ENCODE data around the gene EVI2B.
"Not testable (repeated sequence)": the region's sequence is repeated elsewhere in the genome, so short reads cannot be mapped to it uniquely, and the experiment has no call there.

The EVI2B gene, protein sequence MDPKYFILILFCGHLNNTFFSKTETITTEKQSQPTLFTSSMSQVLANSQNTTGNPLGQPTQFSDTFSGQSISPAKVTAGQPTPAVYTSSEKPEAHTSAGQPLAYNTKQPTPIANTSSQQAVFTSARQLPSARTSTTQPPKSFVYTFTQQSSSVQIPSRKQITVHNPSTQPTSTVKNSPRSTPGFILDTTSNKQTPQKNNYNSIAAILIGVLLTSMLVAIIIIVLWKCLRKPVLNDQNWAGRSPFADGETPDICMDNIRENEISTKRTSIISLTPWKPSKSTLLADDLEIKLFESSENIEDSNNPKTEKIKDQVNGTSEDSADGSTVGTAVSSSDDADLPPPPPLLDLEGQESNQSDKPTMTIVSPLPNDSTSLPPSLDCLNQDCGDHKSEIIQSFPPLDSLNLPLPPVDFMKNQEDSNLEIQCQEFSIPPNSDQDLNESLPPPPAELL

DNA sequence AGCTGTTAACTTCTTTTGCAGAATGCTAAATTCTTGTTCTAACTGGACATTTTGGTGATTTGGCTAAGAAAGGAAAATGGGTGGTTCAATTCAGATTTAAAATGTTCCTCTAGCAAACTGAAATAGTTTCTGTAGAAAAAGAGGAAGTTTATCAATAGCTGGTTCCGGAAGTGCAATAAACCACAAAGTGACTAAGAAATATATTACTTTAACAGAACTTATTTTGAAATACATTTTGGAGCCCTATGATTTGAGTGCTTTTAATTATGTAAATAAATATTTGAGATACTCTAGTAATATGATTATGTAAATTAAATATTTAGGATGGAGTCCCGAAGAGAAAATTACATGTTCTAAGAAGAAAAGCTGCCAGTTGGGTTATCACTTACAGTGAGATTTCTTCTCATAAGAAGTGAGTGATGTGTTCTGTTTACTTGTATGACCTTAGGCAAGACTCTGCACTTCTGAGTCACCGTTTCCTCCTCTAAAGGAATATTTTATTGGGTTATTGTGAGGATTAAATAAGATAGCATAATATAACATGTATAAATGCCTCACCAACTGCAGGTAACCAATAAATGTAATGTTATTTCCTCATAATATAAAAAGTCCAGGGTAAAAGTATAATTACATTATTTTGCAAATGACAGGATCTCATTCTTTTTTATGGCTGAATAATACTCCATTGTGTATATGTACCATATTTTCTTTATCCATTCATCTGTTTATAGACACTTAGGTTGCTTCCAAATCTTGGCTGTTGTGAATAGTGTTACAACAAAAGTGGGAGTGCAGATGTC is at the start of gene EVI2B:
TSS of gene EVI2B (minus strand) at position 73 of the 800 bp plus-strand sequence. CDS start 8,445 bp downstream, outside the sequence.
- DNase-seq: no peak

DNA sequence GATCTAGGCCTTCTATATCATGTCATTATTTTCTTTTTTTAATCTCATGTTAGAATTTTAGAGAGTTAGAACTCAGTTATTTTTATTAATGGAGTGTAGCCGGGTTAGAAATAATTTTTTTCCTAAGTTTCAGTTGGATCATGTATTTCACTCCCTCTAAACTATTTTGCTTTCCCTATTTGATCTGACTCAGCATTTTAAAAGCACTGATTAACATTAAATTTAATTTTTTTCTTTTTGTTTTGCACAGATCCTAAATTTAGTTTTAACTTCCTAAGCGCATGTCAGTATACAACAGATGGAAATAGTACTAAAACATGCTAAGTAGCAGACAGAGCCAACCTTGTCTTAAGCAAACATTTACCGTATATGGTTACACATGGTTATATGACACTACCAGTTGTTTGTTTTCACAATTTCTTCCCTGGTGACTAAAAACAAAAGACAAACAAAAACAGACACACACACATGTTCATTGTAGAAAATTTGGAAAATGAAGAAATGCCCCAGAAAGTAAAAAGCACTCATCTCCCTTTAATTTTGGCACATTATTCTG is 44.1 kb upstream of the EVI2B start:
- DNase-seq: no peak

DNA sequence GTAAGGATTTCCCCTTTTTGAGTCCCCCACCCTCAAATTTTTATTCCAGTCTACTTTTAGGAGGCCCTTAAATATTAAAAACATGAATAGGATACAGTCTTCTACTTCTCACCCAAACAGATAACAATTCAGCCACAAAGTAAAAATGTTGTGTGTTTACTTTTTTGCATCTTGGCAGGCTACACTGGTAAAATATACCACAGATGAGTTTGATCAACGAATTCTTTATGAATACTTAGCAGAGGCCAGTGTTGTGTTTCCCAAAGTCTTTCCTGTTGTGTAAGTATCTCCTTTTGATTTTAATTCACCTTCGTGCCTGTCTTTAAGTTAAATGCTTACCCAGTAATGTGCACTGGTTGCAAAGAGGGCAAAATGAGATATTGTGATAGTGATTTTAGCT is 43.2 kb upstream of the EVI2B start:
- no peak for DNase-seq

DNA sequence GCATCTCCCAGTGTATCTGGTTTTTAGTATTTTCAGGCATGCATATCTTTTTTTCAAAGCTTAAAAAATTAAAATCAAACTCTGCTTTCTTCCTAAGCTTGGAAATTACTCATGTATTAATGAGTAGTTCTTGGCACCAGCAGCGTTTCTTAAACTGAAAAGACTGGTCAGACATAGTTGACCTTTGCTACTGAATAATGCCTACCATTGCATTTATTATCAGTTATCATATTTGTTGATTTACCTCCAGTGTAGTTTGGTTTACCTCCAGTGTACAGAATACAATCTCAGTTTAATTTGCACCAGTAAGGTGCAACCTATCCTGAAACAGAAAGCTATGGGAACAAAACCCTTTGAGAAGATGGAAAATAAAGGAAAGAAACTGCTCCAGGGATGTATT is 42.1 kb upstream of the EVI2B start:
- no peak for DNase-seq

DNA sequence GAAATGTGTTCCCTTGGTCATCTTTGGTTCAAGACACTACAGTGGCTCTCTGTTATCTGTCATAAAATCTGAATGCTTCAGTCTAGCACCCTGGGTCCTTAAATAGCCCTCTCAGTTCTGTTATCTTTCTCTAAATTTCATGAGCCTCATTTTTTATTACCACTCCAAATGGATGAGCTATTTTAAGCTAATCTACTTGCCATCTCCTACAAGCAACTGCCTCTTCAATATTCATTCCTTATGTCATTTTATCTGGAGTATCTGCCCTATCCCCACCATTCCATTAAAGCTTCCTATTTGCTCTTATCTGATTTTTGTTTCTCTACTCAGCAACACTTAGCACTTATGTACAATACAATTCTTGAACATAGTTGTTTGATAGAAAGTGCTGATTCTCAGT is 35.6 kb upstream of the EVI2B start:
- no peak for DNase-seq

DNA sequence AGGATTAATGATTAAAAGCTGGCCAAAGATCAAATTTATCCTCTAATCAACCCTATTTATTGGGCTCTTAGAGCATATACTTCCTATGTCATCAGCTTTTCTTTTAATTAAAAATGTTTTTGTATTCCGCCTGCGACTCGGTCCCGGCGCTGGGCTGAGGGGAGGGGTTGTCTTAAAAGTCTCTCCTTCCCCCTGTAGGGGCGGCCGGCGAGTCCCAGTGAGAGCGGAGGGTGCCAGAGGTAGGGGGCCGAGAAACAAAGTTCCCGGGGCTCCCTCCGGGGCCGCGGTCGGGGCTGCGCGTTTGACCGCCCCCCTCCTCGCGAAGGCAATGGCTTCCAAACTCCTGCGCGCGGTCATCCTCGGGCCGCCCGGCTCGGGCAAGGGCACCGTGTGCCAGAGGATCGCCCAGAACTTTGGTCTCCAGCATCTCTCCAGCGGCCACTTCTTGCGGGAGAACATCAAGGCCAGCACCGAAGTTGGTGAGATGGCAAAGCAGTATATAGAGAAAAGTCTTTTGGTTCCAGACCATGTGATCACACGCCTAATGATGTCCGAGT is 31.4 kb upstream of the EVI2B start:
- DNase-seq: not testable (repeated sequence)

DNA sequence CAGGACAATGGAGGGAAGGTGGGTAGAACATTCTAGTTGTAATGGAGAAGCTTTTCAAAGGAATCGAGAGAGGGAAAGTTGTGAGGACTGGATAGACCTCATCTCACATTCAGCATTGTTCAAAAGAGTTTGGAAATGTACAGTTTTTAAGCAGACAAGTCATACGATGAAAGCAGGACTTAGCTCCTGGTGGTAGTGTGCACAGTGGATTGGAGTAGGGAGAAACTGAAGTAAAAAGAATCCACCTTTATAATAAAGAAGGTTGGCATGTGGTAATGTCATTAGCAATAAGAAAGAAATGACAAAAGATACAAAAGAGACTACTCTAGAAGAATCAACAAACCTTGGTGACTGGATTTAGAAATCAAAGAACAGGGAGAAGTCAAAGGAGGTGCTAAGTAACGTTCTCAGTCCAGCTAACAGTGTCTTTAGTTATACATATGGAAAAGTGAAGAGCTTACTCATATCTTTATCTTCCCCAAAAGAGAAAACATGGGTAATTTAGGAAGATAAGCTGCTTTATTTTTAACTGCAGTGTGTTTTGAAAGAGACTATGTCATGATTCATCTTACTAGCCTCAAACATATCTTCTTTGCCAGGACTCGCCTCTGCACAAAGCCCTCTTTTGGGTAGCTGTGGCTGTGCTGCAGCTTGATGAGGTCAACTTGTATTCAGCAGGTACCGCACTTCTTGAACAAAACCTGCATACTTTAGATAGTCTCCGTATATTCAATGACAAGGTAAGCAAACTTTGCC is 26.2 kb upstream of the EVI2B start:
- DNase-seq: no peak

DNA sequence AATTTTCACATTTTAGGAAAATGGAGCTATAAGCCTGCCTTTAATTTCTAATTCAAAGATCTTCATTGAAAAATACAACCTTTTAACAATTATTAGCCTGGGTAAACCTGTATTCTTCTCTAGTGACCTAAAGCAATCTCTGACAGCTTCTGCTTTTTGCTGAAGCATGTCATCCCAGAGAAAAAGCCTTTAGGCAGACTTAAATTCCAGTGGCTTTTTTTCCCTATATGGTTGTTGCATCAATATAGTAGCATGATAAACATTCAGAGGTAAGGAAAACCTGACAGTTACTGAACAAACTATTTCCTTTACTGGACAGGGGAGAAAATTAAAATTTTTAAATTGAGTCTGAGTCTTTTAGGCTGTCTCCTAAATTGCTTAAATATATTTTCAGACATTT is 15.4 kb upstream of the EVI2B start:
- no peak for DNase-seq

DNA sequence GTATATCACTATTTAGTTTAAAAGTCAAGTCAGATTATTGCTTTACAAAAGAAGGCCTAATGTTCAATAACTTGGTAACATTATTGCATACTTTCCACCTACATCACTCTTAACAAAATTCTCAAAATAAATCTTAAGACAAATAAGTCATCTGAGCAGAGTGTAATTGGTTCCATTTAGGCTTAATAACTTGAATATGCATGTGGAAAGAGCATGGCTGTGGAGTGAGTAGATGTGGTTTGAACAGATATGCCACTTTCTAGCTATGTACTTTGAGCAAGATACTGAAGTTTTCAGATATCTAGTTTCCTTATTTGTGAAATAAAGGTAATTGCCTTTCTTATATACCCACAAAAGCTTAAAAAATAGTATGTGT is 14.3 kb upstream of the EVI2B start:
- no peak for DNase-seq

DNA sequence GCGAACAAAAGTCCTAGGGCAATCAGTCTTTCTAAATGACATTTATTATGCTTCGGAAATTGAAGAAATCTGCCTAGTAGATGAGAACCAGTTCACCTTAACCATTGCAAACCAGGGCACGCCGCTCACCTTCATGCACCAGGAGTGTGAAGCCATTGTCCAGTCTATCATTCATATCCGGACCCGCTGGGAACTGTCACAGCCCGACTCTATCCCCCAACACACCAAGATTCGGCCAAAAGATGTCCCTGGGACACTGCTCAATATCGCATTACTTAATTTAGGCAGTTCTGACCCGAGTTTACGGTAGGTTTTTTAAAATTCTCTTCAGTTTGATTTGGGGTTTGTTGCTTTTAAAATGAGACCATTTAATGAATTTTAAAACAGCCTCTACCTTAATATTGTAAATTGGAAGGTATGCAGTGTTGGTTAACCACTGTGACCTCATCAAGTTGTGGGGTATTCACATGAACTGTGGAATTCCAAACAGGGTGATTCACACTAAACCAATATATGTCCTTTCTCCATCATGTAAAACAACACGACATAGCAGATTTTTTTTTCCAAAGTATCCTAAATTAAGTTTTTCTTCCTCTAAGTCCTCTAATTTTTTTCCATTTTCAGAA is 13.8 kb upstream of the EVI2B start:
- DNase-seq: no peak

DNA sequence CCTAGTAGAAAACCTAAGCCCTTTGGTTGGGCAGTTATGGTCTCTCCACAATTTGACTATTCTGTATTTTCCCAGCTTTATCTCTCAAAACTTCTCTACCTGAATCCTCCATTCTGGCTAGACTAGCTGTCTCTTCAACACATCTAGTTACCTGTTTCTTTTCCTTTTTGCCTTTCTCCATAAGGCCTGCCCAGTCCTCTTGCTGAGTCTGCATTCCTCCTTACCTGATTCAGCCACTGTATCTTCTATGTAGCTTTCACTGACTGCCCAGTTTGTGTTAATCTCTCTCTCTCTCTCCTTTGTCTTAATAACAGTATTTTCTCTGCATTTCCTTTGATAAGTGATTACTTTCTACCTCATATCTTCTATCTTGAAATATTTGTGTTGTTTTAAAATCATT is 9.7 kb upstream of the EVI2B start:
- DNase-seq: no peak

DNA sequence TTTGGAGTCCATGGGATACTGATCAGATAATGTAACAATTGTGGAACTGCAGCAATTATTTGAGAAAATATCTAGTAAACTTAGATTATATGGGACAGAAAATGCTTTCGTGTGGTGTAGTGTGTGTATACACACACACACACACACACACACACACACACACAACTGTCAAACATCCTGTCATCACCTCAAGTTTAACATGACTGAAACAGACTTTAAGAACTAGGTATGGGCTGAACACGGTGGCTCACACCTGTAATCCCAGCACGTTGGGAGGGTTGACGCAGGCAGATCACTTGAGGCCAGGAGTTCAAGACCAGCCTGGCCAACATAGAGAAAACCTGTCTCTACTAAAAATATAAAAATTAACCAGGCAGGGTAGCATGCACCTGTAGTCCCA is 8.1 kb upstream of the EVI2B start:
- DNase-seq: peak; percentile 35 to 39

DNA sequence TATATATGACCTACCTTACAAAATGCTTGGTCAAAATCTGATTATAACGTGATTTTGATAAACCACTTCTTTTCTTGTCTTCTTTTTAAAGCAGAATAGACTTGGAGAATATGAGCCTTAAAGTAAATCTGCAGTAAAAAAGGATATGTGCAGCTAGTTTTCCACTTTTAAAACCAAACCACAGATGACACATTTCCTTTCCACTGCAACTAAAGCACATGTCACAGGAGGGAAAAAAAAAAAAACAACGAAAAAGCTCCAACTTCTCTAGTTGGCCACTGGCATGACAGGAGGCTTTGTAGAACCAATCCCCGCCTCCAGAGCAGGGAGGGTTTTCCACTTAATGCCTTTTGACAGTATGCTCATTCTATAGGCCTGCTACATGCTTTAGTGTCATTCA is 7.6 kb upstream of the EVI2B start, which contains the start of gene EVI2A:
TSS of gene EVI2A (minus strand) at position 142 of the 400 bp plus-strand sequence. CDS start 2,609 bp downstream, outside the sequence.
- DNase-seq: peak; percentile 72 to 76

DNA sequence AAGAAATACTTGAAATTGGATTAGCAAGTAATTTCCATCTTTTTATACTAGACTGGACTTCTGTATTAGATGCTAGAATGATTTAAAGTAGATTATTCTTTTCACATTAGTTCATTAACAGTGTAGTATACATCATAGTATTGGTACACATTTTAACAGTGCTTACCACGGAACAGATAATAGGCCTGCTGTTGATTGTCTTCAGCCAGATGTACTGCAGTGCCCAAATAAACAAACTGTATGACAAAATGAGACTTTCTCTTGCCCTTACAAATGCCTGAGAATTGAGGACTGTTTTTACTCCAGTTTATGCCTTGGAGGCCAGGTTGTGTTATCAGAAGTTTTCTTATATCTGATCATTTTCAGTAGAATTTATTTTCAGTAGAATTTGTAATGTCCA is 6.9 kb upstream of the EVI2B start:
- DNase-seq: no peak

DNA sequence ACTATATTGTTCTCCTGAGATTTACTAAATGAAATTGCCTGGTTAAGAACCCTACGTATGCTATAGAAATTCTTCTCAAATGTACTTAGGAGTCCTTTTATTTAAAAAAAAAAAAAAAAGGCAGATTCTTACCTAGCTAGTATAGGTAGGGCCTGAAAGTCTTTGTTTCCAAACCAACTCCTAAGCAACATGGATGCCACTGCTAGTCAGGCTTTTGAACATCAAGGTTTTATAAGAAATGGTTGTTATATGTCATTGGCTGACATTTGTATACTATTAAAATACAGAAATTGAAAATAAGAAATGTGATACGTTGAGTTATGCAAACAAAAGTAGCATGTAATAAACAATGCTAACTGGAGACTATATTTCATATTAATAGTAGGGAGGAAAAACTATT is 6.4 kb upstream of the EVI2B start:
- no peak for DNase-seq

DNA sequence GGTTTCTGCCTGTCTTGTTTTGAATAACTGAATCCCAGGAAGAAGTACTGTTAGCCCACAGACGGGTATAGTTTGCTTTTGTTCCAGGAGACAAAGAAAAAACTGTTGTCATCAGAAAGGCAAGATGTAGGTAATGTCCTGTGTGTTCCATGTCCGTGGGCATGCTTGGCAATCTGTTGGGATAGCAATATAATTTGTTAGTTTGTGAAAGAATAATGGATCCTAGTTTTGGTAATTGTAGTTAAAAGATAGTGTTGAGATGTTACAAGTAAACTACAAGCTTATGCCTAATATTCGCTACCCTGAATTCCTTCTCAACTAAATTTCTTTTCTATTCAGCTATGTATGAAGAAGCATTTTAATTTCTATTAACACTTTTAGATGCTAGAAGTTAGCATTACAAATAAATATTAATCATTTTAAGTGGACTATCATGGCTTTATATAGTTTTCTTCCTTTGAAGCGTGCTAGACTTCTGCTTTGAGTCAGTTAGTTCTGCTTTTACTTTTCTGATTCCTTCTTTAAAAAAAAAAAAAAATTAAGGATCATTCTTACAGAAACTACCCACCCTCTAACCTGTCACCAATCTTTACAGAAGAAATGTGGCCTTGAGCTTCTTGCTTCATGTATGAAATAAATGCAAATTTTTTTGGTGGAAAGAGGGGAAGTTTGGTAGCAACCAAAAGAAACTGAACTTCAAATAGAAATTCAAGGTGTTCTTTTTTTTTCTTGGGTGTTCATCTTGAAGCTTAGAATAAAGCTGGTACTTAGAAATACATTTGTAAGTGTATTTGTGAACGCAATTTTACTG is 5.2 kb upstream of the EVI2B start:
- no peak for DNase-seq

DNA sequence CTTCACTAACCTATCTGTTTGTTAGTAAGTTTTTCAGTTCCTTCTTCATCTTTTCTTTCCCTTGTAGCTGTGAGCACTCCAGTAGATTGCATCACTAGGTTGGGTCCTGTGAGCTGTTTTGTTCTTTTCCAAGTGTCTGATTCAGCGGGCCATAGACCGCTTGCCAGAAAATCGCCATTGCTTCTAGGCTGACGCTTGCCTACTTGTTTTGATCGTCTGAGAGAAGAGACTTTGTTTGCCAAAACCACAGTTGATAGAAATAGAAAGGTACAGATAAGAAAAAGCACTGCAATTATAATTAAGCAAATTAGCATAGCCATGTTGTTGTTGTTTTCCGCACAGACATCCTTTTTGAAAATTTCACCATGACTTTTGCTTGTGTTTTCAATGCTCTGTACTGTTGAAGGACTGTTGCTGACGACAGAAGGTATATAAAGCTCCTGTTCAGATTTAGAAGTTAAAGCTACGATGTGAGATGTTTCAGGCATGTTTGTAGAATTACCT is 4.5 kb upstream of the EVI2B start:
- peak; percentile 53 to 64 for DNase-seq

DNA sequence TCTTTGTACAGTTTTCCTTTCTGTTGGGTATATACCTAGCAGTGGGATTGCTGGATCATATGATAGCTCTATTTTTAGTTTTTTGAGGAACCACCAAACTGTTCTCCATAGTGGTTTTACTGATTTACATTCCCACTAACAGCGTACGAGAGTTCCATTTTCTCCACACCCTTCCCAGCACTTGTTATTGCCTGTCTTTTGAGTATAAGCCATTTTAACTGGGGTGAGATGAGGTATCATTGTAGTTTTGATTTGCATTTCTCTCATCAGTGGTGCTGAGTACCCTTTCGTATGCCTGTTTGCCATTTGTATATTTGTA is 887 bp upstream of the EVI2B start:
- no peak for DNase-seq

DNA sequence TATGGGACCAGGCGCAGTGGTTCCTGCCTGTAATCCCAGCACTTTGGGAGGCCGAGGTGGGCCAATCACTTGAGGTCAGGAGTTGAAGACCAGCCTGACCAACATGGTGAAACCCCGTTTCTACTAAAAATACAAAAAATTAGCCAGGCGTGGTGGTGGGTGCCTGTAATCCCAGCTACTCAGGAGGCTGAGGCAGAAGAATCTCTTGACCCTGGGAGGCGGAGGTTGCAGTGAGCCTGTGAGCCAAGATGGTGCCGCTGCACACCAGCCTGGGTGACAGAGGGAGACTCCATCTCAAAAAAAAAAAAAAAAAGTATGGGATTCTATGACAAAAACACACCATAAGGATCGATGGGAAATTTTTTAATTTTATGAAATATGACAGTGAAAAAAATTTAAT is 1.6 kb downstream of the EVI2B start:
- peak; percentile 56 to 62 for DNase-seq

DNA sequence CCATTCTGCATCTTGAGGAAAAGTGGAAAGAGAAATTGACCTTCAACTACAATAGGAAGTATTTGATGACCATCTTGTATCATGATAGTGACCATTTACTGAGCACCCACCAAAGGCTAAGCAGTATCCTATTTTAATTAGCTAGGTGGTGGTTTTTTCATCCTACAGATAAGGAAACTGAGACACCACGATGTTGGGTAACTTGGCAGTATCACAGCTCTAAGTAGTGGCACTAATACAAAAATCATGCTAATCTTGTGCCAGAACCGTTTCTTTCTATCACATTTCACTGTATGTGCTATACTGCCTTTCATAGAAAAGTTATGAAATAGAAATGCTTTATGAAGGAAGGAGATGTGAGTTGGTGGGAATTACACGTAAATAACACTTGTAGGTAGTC is 2.3 kb downstream of the EVI2B start:
- DNase-seq: no peak

DNA sequence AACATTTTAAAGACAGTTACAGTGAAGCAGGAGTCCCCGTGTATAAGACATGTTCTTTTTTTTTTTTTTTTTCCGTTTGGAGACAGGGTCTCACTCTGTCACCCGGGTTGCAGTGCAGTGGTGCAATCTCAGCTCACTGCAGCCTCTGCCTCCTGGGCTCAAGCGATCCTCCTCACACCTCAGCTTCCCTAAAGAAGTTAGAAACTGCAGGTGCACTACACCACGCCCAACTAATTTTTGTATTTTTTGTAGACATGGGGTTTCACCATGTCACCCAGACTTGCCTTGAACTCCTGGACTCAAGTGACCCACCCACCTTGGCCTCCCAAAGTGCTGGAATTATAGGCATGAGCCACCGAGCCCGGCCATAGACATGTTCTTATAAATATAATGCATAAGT is 3.0 kb downstream of the EVI2B start:
- peak; percentile 29 to 42 for DNase-seq
